Keratinocyte (primary cell): ENCODE measurements around the gene KNOP1. TPM values are rescaled to one million over a fixed set of nuclear protein-coding genes. Genes with fewer than 3 reads are reported as not detected.

Experiments used
- DNase-seq: peaks from one replicate; pipeline ENCODE4 v3.0.0-alpha.2; 2011; ENCODE audit warnings: low read depth, missing footprints, low spot score
- FAIRE-seq: peaks from 2 replicates; lab custom pipeline; 2011; peaks lifted over from hg19 to GRCh38; lab: Jason Lieb, UNC
- H2AFZ ChIP-seq: 2 replicates; pipeline ENCODE4 v1.6.0; 2012; ENCODE audit warnings: low read length, control low read depth, inconsistent platforms; ENCODE audit not compliant: control insufficient read depth
- H3K27ac ChIP-seq: 2 replicates; pipeline ENCODE4 v1.5.1; 2011; ENCODE audit warnings: low read length; ENCODE audit not compliant: control insufficient read depth, insufficient read depth
- H3K27me3 ChIP-seq: 3 replicates; pipeline ENCODE4 v1.6.0; 2011; ENCODE audit warnings: low read length; ENCODE audit not compliant: control insufficient read depth, insufficient read depth; ENCODE audit errors: extremely low read depth
- H3K36me3 ChIP-seq, 2 experiments: 2 replicates in 1 of 2; 3 replicates in 1 of 2; pipeline ENCODE4 v1.5.1; 2011; ENCODE audit warnings: low read length in 2 of 2, mild to moderate bottlenecking in 1 of 2; ENCODE audit not compliant: control insufficient read depth in 2 of 2, insufficient read depth in 2 of 2; ENCODE audit errors: extremely low read depth in 1 of 2
- H3K4me1 ChIP-seq: 3 replicates; pipeline ENCODE4 v1.5.1; 2011; ENCODE audit warnings: low read length; ENCODE audit not compliant: control insufficient read depth, insufficient read depth; ENCODE audit errors: extremely low read depth
- H3K4me2 ChIP-seq: 3 replicates; pipeline ENCODE4 v1.6.0; 2011; ENCODE audit warnings: low read depth, low read length; ENCODE audit not compliant: control insufficient read depth, insufficient read depth; ENCODE audit errors: extremely low read depth
- H3K4me3 ChIP-seq, 3 experiments: fragments of 200-600 bp in 1 of 3; sonication (generic) in 1 of 3; 2 replicates in 2 of 3; 3 replicates in 1 of 3; pipeline ENCODE4 v1.5.1; 2011 to 2016; ENCODE audit warnings: low read length in 3 of 3, mild to moderate bottlenecking in 3 of 3, control low read depth in 2 of 3, inconsistent platforms in 1 of 3, low read depth in 1 of 3, mixed read lengths in 1 of 3, mixed run types in 1 of 3, moderate library complexity in 1 of 3; ENCODE audit not compliant: control insufficient read depth in 2 of 3, insufficient read depth in 2 of 3; ENCODE audit errors: extremely low read depth in 1 of 3
- H3K79me2 ChIP-seq: 2 replicates; pipeline ENCODE4 v1.6.0; 2012; ENCODE audit warnings: low read length; ENCODE audit not compliant: control insufficient read depth, insufficient read depth
- H3K9ac ChIP-seq: 3 replicates; pipeline ENCODE4 v1.6.0; 2011; ENCODE audit warnings: low read length; ENCODE audit not compliant: control insufficient read depth, insufficient read depth; ENCODE audit errors: extremely low read depth
- H3K9me1 ChIP-seq: 3 replicates; pipeline ENCODE4 v1.6.0; 2011; ENCODE audit warnings: low read length; ENCODE audit not compliant: control insufficient read depth, insufficient read depth; ENCODE audit errors: extremely low read depth
- H3K9me3 ChIP-seq: 2 replicates; pipeline ENCODE4 v1.5.1; 2012; ENCODE audit warnings: low read depth, low read length; ENCODE audit not compliant: control insufficient read depth
- H4K20me1 ChIP-seq: 3 replicates; pipeline ENCODE4 v1.6.0; 2011; ENCODE audit warnings: low read length; ENCODE audit not compliant: control insufficient read depth, insufficient read depth; ENCODE audit errors: extremely low read depth
- CTCF ChIP-seq, 3 experiments: IDR thresholded peaks in 1 of 3; conservative IDR thresholded peaks in 1 of 3; optimal IDR thresholded peaks in 1 of 3; 2 replicates in 2 of 3; 3 replicates in 1 of 3; pipeline versions ENCODE3 to v1.5.1; 2011; ENCODE audit warnings: low read length in 3 of 3, mild to moderate bottlenecking in 3 of 3, moderate library complexity in 2 of 3, control low read depth in 1 of 3, inconsistent platforms in 1 of 3; ENCODE audit not compliant: insufficient read depth in 2 of 3; ENCODE audit errors: extremely low read depth in 1 of 3
- EZH2 ChIP-seq: IDR thresholded peaks from one replicate; pipeline ENCODE4 v1.6.1; 2012; ENCODE audit warnings: inconsistent platforms, mild to moderate bottlenecking, low read length, moderate library complexity
- dilution Hi-C: fragments of 300-500 bp; cut with MboI; formaldehyde crosslinking; loops from one replicate; pipeline ENCODE4 v1.7.0; 2020; ENCODE audit warnings: low sequenced_read_pairs; ENCODE audit not compliant: extremely low pct_ligation_motif_present
- polyA plus RNA-seq, 5 experiments: library from polyadenylated mRNA; depleted of rRNA in 3 of 5; stranded (reverse) in 3 of 5; stranded (forward) in 1 of 5; unstranded in 1 of 5; fragments of >200 nt; gene quantifications; 1 replicate in 1 of 5; 2 replicates in 3 of 5; 3 replicates in 1 of 5; pipeline versions ENCODE4 v1.2.1 to v1.2.3, GENCODE V29; 2011 to 2012; ENCODE audit warnings: missing spikeins in 2 of 5, low read depth in 1 of 5, low replicate concordance in 1 of 5

KNOP1 gene
- polyA plus RNA-seq, 1 donor (not counting 4 experiments of a cell fraction or from before 2014, with no cell fraction given), result 19.8 TPM

- H3K9me1 ChIP-seq, result no peaks in the 10 kb centered on the region
- H3K4me3 ChIP-seq, result no peak overlapping the region
- no peak overlapping the region for H3K4me2 ChIP-seq
- H3K4me1 ChIP-seq, result peaks cover 6% of the 10 kb centered on the region
- no peak overlapping the region for H3K9ac ChIP-seq
- FAIRE-seq (no peak), DNase-seq (no peak)
- no peak overlapping the region for H3K27ac ChIP-seq
- no peaks in the 10 kb centered on the region for H3K36me3 ChIP-seq
- dilution Hi-C loops, result no loop called here
- no peaks in the 10 kb centered on the region for H3K27me3 ChIP-seq
- H2AFZ ChIP-seq, result no peak overlapping the region
- TF ChIP-seq EZH2, result no peak
- H3K9me3 ChIP-seq, result no peaks in the 10 kb centered on the region
- H4K20me1 ChIP-seq, result no peaks in the 10 kb centered on the region
- H3K79me2 ChIP-seq, result no peaks in the 10 kb centered on the region
These were observed 48.0 kb upstream of the KNOP1 start for GRCh38 chr16:19765860-19766553.

- Histone ChIP-seq H3K9me1 (no peaks in the 10 kb centered on the region), H3K9ac (no peak overlapping the region), H3K9me3 (no peaks in the 10 kb centered on the region), H3K4me2 (no peak overlapping the region), H3K4me3 (no peak overlapping the region), H3K27ac (no peak overlapping the region), H3K27me3 (no peaks in the 10 kb centered on the region), H2AFZ (no peak overlapping the region), H4K20me1 (no peaks in the 10 kb centered on the region), H3K4me1 (peaks cover 21% of the 10 kb centered on the region), H3K36me3 (no peaks in the 10 kb centered on the region), H3K79me2 (no peaks in the 10 kb centered on the region)
- dilution Hi-C loops, result no loop called here
- DNase-seq (no peak), FAIRE-seq (no peak)
- no peak for TF ChIP-seq CTCF (optimal IDR thresholded peaks at IDR 0.05 in 1 of 3, IDR thresholded peaks at IDR 0.05 in 1 of 3, conservative IDR thresholded peaks at IDR 0.05 in 1 of 3; ENCODE audit: extremely low read depth in 1 of 3, insufficient read depth in 2 of 3, low read length in 3 of 3)
- no peak for TF ChIP-seq EZH2
These were observed 42.5 kb upstream of the KNOP1 start for GRCh38 chr16:19760356-19761060.
